MCF 10A (cell line): Measurements from ENCODE around the gene GATB. TPM values are rescaled to one million over a fixed set of nuclear protein-coding genes. Genes with fewer than 3 reads are reported as not detected.

Source experiments
- BruUV-seq: library from RNA; stranded (reverse); fragments of 400-500 nt; replicated peaks from 2 replicates; lab custom pipeline; 2021; lab: Mats Ljungman, UMichigan
- CTCF ChIA-PET: fragments of 300-600 bp; sonication (Branson Sonifier 250); formaldehyde crosslinking; extraction: SDS; loops from one replicate; lab custom pipeline; 2021; ENCODE audit warnings: antibody characterized with exemption, inconsistent platforms; lab: Yijun Ruan, JAX
- POLR2A ChIA-PET: fragments of 300-600, 350-650 bp; sonication (Branson Sonifier 250); formaldehyde crosslinking; extraction: SDS; loops from one replicate; lab custom pipeline; 2020; ENCODE audit warnings: antibody characterized with exemption, inconsistent platforms; lab: Yijun Ruan, JAX
- DNase-seq: peaks from one replicate; pipeline ENCODE4 v3.0.0-alpha.2; 2018; ENCODE audit not compliant: unreplicated experiment
- H3K27ac Mint-ChIP-seq: one replicate; pipeline ENCODE4 v1.8.0; 2022; ENCODE audit warnings: mild to moderate bottlenecking, low read depth, mixed read lengths; ENCODE audit not compliant: unreplicated experiment
- H3K27me3 Mint-ChIP-seq: one replicate; pipeline ENCODE4 v1.8.0; 2022; ENCODE audit warnings: mixed read lengths; ENCODE audit not compliant: insufficient read depth, unreplicated experiment
- H3K36me3 Mint-ChIP-seq: one replicate; pipeline ENCODE4 v1.8.0; 2022; ENCODE audit warnings: mild to moderate bottlenecking, moderate library complexity, mixed read lengths; ENCODE audit not compliant: insufficient read depth, unreplicated experiment
- H3K4me1 Mint-ChIP-seq: one replicate; pipeline ENCODE4 v1.8.0; 2022; ENCODE audit warnings: mixed read lengths; ENCODE audit not compliant: insufficient read depth, unreplicated experiment
- H3K4me3 Mint-ChIP-seq: one replicate; pipeline ENCODE4 v1.8.0; 2022; ENCODE audit warnings: mild to moderate bottlenecking, moderate library complexity, mixed read lengths; ENCODE audit not compliant: unreplicated experiment
- H3K9me3 Mint-ChIP-seq: one replicate; pipeline ENCODE4 v1.8.0; 2022; ENCODE audit warnings: mixed read lengths; ENCODE audit not compliant: unreplicated experiment
- intact Hi-C: fragments of 100-400 bp; cut with micrococcal nuclease; formaldehyde crosslinking; loops from 2 replicates; pipeline ENCODE4 v1.14.1; 2022
- total RNA-seq: library from RNA; stranded (reverse); gene quantifications from 2 replicates; pipeline ENCODE4 v1.2.3, GENCODE V29; 2022
- TF ChIP-seq, protein P1 (sequence below): fragments of 200-600 bp; IDR thresholded peaks from one replicate; pipeline ENCODE4 v1.8.0; 2022; ENCODE audit warnings: antibody characterized with exemption, mild to moderate bottlenecking; ENCODE audit not compliant: unreplicated experiment

The GATB gene
- total RNA-seq, 1 experiment from 2014 or later = 17.8 TPM

DNA sequence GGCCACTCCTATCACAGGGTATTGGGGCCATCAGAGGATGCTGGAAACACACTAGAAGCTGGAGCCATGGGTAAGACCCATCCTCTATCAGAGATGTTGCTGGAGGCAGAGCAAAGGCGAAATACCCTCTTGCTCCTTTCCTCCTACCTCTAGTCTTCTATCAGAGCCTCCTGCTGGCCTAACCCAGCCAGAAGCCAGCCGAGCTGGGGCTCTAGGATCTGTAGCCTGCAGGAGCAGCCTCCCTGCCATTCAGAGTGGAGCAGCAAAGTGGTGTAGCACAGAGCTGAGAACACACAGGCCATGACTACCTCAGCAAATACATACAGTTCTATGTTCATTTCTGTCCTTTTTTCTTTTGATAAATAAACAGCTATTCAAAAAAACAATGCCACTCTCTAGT is 35.7 kb downstream of the GATB start:
- Mint-ChIP-seq H3K27ac (no peak overlapping the region), H3K27me3 (no peaks in the 10 kb centered on the region), H3K4me1 (peaks cover 13% of the 10 kb centered on the region), H3K4me3 (no peak overlapping the region), H3K36me3 (peaks cover 13% of the 10 kb centered on the region), H3K9me3 (no peaks in the 10 kb centered on the region)
- CTCF ChIA-PET = interaction anchor here (0.6 to 1.1 kb wide), 2 partner anchors 11 to 216 kb away, joined by 3 to 5 read pairs; no protein-coding TSS in a partner anchor
- DNase-seq = no peak
- POLR2A ChIA-PET = interaction anchor here (0.6 to 1.3 kb wide), 3 partner anchors 19 to 820 kb away, joined by 3 read pairs; no protein-coding TSS in a partner anchor
- BruUV-seq = no TSS peak
- intact Hi-C loops = no loop called here
- TF ChIP-seq, protein P1, sequence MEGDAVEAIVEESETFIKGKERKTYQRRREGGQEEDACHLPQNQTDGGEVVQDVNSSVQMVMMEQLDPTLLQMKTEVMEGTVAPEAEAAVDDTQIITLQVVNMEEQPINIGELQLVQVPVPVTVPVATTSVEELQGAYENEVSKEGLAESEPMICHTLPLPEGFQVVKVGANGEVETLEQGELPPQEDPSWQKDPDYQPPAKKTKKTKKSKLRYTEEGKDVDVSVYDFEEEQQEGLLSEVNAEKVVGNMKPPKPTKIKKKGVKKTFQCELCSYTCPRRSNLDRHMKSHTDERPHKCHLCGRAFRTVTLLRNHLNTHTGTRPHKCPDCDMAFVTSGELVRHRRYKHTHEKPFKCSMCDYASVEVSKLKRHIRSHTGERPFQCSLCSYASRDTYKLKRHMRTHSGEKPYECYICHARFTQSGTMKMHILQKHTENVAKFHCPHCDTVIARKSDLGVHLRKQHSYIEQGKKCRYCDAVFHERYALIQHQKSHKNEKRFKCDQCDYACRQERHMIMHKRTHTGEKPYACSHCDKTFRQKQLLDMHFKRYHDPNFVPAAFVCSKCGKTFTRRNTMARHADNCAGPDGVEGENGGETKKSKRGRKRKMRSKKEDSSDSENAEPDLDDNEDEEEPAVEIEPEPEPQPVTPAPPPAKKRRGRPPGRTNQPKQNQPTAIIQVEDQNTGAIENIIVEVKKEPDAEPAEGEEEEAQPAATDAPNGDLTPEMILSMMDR = no peak

DNA sequence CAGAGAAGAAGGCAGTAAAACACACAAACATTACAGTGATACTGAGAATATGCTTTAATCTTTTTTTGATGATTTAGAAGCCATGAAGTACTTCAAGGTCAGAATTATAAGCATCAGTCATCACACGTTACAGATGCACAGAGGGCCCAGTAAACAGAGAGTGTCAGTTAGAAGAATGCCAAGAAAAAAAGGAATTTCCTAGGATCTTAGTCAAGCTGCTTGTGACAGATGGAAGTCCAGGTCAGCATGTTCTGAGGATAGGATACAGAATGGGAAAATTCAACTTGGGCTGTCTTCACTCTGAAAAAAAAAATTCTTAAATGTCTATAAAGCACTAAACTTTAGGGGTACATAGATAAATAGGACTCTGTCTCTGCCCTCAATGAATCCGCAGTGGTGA is 38.9 kb downstream of the GATB start:
- intact Hi-C loops = no loop called here
- Mint-ChIP-seq H3K9me3 (no peaks in the 10 kb centered on the region), H3K36me3 (peaks cover 16% of the 10 kb centered on the region), H3K27ac (no peak overlapping the region), H3K4me1 (no peaks in the 10 kb centered on the region), H3K4me3 (no peak overlapping the region), H3K27me3 (no peaks in the 10 kb centered on the region)
- DNase-seq = no peak
- TF ChIP-seq, protein P1 = no peak
- ChIA-PET CTCF (interaction anchor here (0.6 kb wide), 1 partner anchor 178 kb away, joined by 4 read pairs; no protein-coding TSS in a partner anchor), POLR2A (no interaction called here)
- no TSS peak for BruUV-seq

DNA sequence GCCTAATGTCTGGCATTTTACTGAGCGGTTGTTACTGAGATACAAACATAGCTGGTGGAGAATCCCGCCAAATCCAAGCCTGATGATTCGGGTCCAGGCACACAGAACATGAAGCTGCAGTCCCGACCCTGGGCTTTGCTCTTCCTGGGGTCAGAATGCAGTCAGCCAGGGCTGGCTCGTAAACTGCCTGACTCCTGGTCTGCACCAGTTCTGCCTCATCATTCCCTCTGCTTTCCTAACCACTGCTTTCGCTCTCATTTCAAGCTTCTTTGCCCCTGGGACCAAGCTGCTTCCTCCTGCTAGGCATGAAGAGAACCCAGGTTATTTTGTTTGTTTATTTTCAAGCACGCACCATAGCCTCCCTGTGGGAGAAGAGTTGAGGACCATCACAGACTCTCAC is 39.3 kb downstream of the GATB start:
- ChIA-PET POLR2A (no interaction called here), CTCF (no interaction called here)
- H3K27me3 Mint-ChIP-seq = no peaks in the 10 kb centered on the region
- no peak overlapping the region for H3K4me3 Mint-ChIP-seq
- no peaks in the 10 kb centered on the region for H3K9me3 Mint-ChIP-seq
- H3K36me3 Mint-ChIP-seq = peaks cover 16% of the 10 kb centered on the region
- no peaks in the 10 kb centered on the region for H3K4me1 Mint-ChIP-seq
- no TSS peak for BruUV-seq
- TF ChIP-seq, protein P1 = no peak
- intact Hi-C loops = no loop called here
- no peak overlapping the region for H3K27ac Mint-ChIP-seq
- DNase-seq = no peak

DNA sequence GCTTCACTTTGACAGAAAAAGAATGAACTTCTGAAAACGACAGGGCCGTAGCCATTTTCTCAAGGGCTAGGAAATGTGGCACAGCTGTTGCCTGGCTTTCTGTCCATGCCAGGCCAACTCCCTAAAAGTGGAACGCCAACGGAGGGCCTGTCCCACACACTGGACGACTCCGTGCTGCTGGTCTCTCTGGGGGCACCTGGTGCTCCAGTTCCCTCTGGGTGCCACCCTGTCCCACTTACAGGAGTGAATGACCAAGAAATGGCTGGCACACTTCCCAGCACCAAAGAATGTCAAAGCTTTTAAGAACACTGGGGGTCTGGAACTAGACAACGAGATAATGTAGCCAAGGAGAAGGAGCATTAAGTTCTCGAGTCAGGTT is 40.9 kb downstream of the GATB start:
- ChIA-PET POLR2A (interaction anchor here (0.6 kb wide), 1 partner anchor 581 kb away, joined by 3 read pairs; no protein-coding TSS in a partner anchor), CTCF (interaction anchor here (0.7 kb wide), 1 partner anchor 19 kb away, joined by 4 read pairs; no protein-coding TSS in a partner anchor)
- Mint-ChIP-seq H3K4me1 (no peaks in the 10 kb centered on the region), H3K27me3 (no peaks in the 10 kb centered on the region), H3K4me3 (no peak overlapping the region), H3K9me3 (no peaks in the 10 kb centered on the region), H3K27ac (no peak overlapping the region), H3K36me3 (peaks cover 16% of the 10 kb centered on the region)
- TF ChIP-seq, protein P1 = no peak
- BruUV-seq = no TSS peak
- DNase-seq = no peak
- intact Hi-C loops = no loop called here
